Measurements from ENCODE around the gene SAMM50. TPM values are rescaled to one million over a fixed set of nuclear protein-coding genes. Genes with fewer than 3 reads are reported as not detected.

Gene SAMM50
- total RNA-seq, 1 donor from 2014 or later = 60.6 TPM

GRCh38 chr22:43953988-43954785, 1.1 kb upstream of the SAMM50 start:
- Mint-ChIP-seq H3K27ac (peak overlapping the region; percentile 93), H3K27me3 (ENCODE audit: insufficient read depth) (no peaks in the 10 kb centered on the region), H3K4me3 (peak overlapping the region; percentile 97), H3K9me3 (no peaks in the 10 kb centered on the region), H3K4me1 (ENCODE audit: low read depth) (peaks cover 32% of the 10 kb centered on the region), H3K36me3 (ENCODE audit: low read depth) (peaks cover 4% of the 10 kb centered on the region)
- intact Hi-C loops (cut with micrococcal nuclease) = loop anchor here (2.0 kb wide), 2 partner anchors 71 to 227 kb away; partner anchors contain the start of genes PARVB and PARVG
- DNase-seq (ENCODE audit: low spot score) = no peak

- H3K36me3 Mint-ChIP-seq (ENCODE audit: low read depth) = peaks cover 4% of the 10 kb centered on the region
- peak; percentile 3 for DNase-seq (ENCODE audit: low spot score)
These were observed 891 bp downstream of the SAMM50 start for GRCh38 chr22:43955883-43956782.

DNA sequence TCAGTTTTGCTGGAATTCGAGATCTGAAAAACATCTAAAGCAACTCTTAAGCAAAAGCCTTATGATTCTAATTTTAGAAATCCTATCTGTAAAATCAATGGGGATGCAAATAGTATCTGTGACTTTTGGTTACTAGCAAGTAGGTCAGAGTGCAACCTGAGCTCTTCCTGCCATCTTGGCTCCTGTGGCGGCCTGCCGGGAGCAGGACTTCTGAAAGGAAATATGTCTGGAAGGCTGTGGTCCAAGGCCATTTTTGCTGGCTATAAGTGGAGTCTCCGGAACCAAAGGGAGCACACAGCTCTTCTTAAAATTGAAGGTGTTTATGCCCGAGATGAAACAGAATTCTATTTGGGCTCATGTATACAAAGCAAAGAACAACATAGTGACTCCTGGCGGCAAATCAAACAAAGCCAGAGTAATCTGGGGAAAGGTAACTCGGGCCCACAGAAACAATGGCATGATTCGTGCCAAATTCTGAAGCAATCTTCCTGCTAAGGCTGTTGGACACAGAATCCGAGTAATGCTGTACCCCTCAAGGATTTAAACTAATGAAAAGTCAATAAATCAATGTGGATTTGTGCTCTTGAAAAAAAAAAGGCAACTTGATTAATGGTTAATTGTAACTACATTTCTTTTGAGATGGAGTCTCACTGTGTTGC, 1.7 kb downstream of the SAMM50 start:
- Mint-ChIP-seq H3K4me3 (peak overlapping the region; percentile 97), H3K9me3 (no peaks in the 10 kb centered on the region), H3K4me1 (ENCODE audit: low read depth) (peaks cover 32% of the 10 kb centered on the region), H3K27me3 (ENCODE audit: insufficient read depth) (no peaks in the 10 kb centered on the region), H3K36me3 (ENCODE audit: low read depth) (peaks cover 4% of the 10 kb centered on the region), H3K27ac (no peak overlapping the region)
- DNase-seq (ENCODE audit: low spot score) = no peak
- intact Hi-C loops (cut with micrococcal nuclease) = no loop called here

More at GRCh38 chr22:43955883-43956782, 891 bp downstream of the SAMM50 start:
- Mint-ChIP-seq H3K4me1 (ENCODE audit: low read depth) (peaks cover 32% of the 10 kb centered on the region), H3K27ac (peak overlapping the region; percentile 91), H3K27me3 (ENCODE audit: insufficient read depth) (no peaks in the 10 kb centered on the region), H3K9me3 (no peaks in the 10 kb centered on the region), H3K4me3 (peak overlapping the region; percentile 97)
- intact Hi-C loops (cut with micrococcal nuclease) = loop anchor here (1.0 to 2.0 kb wide), 4 partner anchors 33 to 225 kb away; partner anchors contain the start of genes EFCAB6, PARVB, PARVG and PNPLA3

DNA sequence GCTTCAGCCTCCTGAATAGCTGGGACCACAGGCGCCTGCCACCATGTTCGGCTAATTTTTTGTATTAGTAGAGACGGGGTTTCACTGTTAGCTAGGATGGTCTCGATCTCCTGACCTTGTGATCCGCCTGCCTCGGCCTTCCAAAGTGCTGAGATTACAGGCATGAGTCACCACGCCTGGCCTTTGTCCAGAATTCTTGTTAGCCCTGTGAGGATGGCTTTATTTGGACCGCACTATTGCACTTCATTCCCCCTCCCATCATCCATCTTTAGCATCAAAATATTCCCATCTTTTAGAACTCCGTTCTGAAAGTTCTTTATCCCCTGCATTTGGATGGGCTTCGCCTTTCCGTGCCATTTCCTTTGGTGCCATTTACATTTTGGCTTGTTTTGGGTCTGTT, 2.6 kb downstream of the SAMM50 start:
- no peaks in the 10 kb centered on the region for H3K27me3 Mint-ChIP-seq (ENCODE audit: insufficient read depth)
- peaks cover 4% of the 10 kb centered on the region for H3K36me3 Mint-ChIP-seq (ENCODE audit: low read depth)
- H3K9me3 Mint-ChIP-seq = no peaks in the 10 kb centered on the region
- intact Hi-C loops (cut with micrococcal nuclease) = no loop called here
- peak overlapping the region; percentile 53 for H3K4me3 Mint-ChIP-seq
- H3K27ac Mint-ChIP-seq = no peak overlapping the region
- no peak for DNase-seq (ENCODE audit: low spot score)
- peaks cover 32% of the 10 kb centered on the region for H3K4me1 Mint-ChIP-seq (ENCODE audit: low read depth)

DNA sequence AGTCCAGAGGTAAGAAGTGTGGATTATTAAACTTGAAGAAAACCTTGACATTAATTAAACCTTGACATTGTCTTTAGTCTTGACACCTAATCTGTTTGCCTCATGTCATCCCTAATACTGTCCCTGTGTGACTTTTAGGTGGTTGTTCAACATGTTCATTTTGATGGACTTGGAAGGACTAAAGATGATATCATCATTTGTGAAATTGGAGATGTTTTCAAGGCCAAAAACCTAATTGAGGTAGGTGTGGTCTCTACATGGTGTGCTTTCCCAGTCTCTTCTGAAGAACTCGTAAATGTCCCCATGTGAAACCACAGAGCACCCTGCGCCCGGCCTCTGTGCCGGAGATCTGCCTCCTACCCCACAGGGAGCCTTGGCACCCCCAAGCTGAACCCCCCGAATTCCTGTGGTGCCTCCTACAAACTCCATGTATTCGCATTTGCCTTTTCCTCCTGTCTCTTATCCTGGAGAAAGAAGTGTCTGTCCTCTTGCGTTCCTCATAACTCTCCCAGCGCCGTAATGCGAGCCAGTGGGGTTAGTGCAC, 9.1 kb downstream of the SAMM50 start:
- no peaks in the 10 kb centered on the region for H3K9me3 Mint-ChIP-seq
- H3K27ac Mint-ChIP-seq = no peak overlapping the region
- intact Hi-C loops (cut with micrococcal nuclease) = no loop called here
- H3K4me3 Mint-ChIP-seq = no peak overlapping the region
- H3K36me3 Mint-ChIP-seq (ENCODE audit: low read depth) = peaks cover 35% of the 10 kb centered on the region
- no peaks in the 10 kb centered on the region for H3K4me1 Mint-ChIP-seq (ENCODE audit: low read depth)
- no peak for DNase-seq (ENCODE audit: low spot score)
- H3K27me3 Mint-ChIP-seq (ENCODE audit: insufficient read depth) = no peaks in the 10 kb centered on the region

GRCh38 chr22:43967069-43967468, 11.8 kb downstream of the SAMM50 start:
- DNase-seq (ENCODE audit: low spot score) = no peak
- Mint-ChIP-seq H3K27ac (no peak overlapping the region), H3K9me3 (no peaks in the 10 kb centered on the region), H3K4me3 (no peak overlapping the region), H3K4me1 (ENCODE audit: low read depth) (no peaks in the 10 kb centered on the region), H3K36me3 (ENCODE audit: low read depth) (peaks cover 40% of the 10 kb centered on the region), H3K27me3 (ENCODE audit: insufficient read depth) (no peaks in the 10 kb centered on the region)
- intact Hi-C loops (cut with micrococcal nuclease) = no loop called here

- no peak overlapping the region for H3K27ac Mint-ChIP-seq
- no peaks in the 10 kb centered on the region for H3K9me3 Mint-ChIP-seq
- peaks cover 46% of the 10 kb centered on the region for H3K36me3 Mint-ChIP-seq (ENCODE audit: low read depth)
- H3K27me3 Mint-ChIP-seq (ENCODE audit: insufficient read depth) = no peaks in the 10 kb centered on the region
- DNase-seq (ENCODE audit: low spot score) = no peak
- H3K4me1 Mint-ChIP-seq (ENCODE audit: low read depth) = no peaks in the 10 kb centered on the region
- no peak overlapping the region for H3K4me3 Mint-ChIP-seq
- intact Hi-C loops (cut with micrococcal nuclease) = no loop called here
These were observed 13.4 kb downstream of the SAMM50 start for GRCh38 chr22:43968614-43969013.

DNA sequence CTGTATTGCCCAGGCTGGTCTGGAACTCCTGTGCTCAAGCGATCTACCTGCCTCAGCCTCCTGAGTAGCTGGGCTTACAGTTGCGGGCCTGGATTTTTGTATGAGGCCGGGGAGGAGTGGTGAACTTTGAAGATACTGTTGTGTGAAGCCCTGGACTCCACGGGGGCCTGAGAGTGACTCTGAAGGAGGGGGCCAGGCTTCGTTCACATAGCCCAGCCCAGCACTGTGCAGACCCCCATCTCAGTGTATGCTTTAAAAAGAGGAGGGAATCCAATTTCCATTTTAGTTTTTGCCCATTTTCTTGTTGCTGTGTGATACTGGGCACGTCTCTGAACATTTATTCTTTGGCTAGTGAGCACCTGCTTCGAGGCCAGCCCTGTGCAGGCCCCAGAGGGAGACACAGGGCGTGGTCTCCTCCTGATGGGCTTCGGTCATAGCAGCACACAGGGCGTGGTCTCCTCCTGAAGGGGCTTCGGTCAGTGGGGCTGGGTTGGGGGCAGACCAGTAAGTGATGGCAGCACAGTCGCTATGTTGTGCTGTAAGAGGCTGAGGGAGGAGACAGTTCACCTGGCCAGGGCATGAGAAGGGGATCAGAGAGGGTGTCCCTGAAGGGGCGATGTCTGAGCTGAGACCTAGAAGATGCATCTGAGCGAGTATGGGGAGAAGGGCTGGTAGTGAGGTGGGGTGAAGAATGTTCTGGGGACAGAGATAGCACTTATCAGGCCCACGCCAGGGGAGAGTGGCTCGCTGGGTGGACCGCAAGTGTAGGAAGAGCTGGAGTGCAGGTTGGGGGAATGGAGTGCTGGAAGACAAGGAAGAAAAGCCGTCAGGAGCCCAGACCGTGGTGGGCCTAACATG, 14.0 kb downstream of the SAMM50 start:
- Mint-ChIP-seq H3K27me3 (ENCODE audit: insufficient read depth) (no peaks in the 10 kb centered on the region), H3K4me3 (no peak overlapping the region), H3K36me3 (ENCODE audit: low read depth) (peaks cover 46% of the 10 kb centered on the region), H3K9me3 (no peaks in the 10 kb centered on the region), H3K27ac (no peak overlapping the region), H3K4me1 (ENCODE audit: low read depth) (no peaks in the 10 kb centered on the region)
- no peak for DNase-seq (ENCODE audit: low spot score)
- intact Hi-C loops (cut with micrococcal nuclease) = no loop called here

- peaks cover 41% of the 10 kb centered on the region for H3K36me3 Mint-ChIP-seq (ENCODE audit: low read depth)
- no peaks in the 10 kb centered on the region for H3K9me3 Mint-ChIP-seq
- intact Hi-C loops (cut with micrococcal nuclease) = no loop called here
- H3K27me3 Mint-ChIP-seq (ENCODE audit: insufficient read depth) = no peaks in the 10 kb centered on the region
- no peak for DNase-seq (ENCODE audit: low spot score)
- no peak overlapping the region for H3K27ac Mint-ChIP-seq
- H3K4me1 Mint-ChIP-seq (ENCODE audit: low read depth) = no peaks in the 10 kb centered on the region
- H3K4me3 Mint-ChIP-seq = no peak overlapping the region
These were observed 14.9 kb downstream of the SAMM50 start for GRCh38 chr22:43969989-43970755.

GRCh38 chr22:43971112-43971511, 15.9 kb downstream of the SAMM50 start:
- intact Hi-C loops (cut with micrococcal nuclease) = no loop called here
- Mint-ChIP-seq H3K4me3 (no peak overlapping the region), H3K27ac (no peak overlapping the region), H3K9me3 (no peaks in the 10 kb centered on the region), H3K36me3 (ENCODE audit: low read depth) (peaks cover 40% of the 10 kb centered on the region), H3K27me3 (ENCODE audit: insufficient read depth) (no peaks in the 10 kb centered on the region), H3K4me1 (ENCODE audit: low read depth) (no peaks in the 10 kb centered on the region)
- DNase-seq (ENCODE audit: low spot score) = no peak

GRCh38 chr22:43972931-43973462, 17.8 kb downstream of the SAMM50 start:
- no peak for DNase-seq (ENCODE audit: low spot score)
- H3K36me3 Mint-ChIP-seq (ENCODE audit: low read depth) = peaks cover 31% of the 10 kb centered on the region
- no peaks in the 10 kb centered on the region for H3K27me3 Mint-ChIP-seq (ENCODE audit: insufficient read depth)
- H3K4me1 Mint-ChIP-seq (ENCODE audit: low read depth) = no peaks in the 10 kb centered on the region
- H3K4me3 Mint-ChIP-seq = no peak overlapping the region
- intact Hi-C loops (cut with micrococcal nuclease) = no loop called here
- no peaks in the 10 kb centered on the region for H3K9me3 Mint-ChIP-seq
- no peak overlapping the region for H3K27ac Mint-ChIP-seq
